ENCODE measurements around the gene MBD4. TPM values are rescaled to one million over a fixed set of nuclear protein-coding genes. Genes with fewer than 3 reads are reported as not detected.

MBD4 gene
- polyA plus RNA-seq, 1 donor (not counting 4 experiments of a cell fraction or from before 2014, with no cell fraction given) = 35.0 TPM

- no peak for FAIRE-seq
- TF ChIP-seq, protein P1, sequence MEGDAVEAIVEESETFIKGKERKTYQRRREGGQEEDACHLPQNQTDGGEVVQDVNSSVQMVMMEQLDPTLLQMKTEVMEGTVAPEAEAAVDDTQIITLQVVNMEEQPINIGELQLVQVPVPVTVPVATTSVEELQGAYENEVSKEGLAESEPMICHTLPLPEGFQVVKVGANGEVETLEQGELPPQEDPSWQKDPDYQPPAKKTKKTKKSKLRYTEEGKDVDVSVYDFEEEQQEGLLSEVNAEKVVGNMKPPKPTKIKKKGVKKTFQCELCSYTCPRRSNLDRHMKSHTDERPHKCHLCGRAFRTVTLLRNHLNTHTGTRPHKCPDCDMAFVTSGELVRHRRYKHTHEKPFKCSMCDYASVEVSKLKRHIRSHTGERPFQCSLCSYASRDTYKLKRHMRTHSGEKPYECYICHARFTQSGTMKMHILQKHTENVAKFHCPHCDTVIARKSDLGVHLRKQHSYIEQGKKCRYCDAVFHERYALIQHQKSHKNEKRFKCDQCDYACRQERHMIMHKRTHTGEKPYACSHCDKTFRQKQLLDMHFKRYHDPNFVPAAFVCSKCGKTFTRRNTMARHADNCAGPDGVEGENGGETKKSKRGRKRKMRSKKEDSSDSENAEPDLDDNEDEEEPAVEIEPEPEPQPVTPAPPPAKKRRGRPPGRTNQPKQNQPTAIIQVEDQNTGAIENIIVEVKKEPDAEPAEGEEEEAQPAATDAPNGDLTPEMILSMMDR (optimal IDR thresholded peaks at IDR 0.05 in 1 of 3, IDR thresholded peaks at IDR 0.05 in 1 of 3, conservative IDR thresholded peaks at IDR 0.05 in 1 of 3; ENCODE audit: extremely low read depth in 1 of 3, insufficient read depth in 2 of 3, low read length in 3 of 3) = no peak
- TF ChIP-seq EZH2 (IDR thresholded peaks at IDR 0.05; ENCODE audit: low read length) = no peak
- dilution Hi-C loops (cut with MboI; ENCODE audit: extremely low pct_ligation_motif_present, low sequenced_read_pairs) = no loop called here
- Histone ChIP-seq H2AFZ (ENCODE audit: control insufficient read depth, low read length) (no peak overlapping the region), H3K9me3 (ENCODE audit: control insufficient read depth, low read depth, low read length) (no peaks in the 10 kb centered on the region), H3K4me1 (ENCODE audit: control insufficient read depth, extremely low read depth, insufficient read depth, low read length) (peaks cover 22% of the 10 kb centered on the region), H3K4me3 (ENCODE audit: control insufficient read depth in 2 of 3, extremely low read depth in 1 of 3, insufficient read depth in 2 of 3, low read depth in 1 of 3, low read length in 3 of 3) (no peak overlapping the region), H3K27ac (ENCODE audit: control insufficient read depth, insufficient read depth, low read length) (no peak overlapping the region), H3K36me3 (ENCODE audit: control insufficient read depth in 2 of 2, extremely low read depth in 1 of 2, insufficient read depth in 2 of 2, low read length in 2 of 2) (peaks cover 17 to 36% of the 10 kb centered on the region in 2 experiments), H3K9me1 (ENCODE audit: control insufficient read depth, extremely low read depth, insufficient read depth, low read length) (no peaks in the 10 kb centered on the region), H3K9ac (ENCODE audit: control insufficient read depth, extremely low read depth, insufficient read depth, low read length) (no peak overlapping the region), H3K79me2 (ENCODE audit: control insufficient read depth, insufficient read depth, low read length) (peaks cover 20% of the 10 kb centered on the region), H4K20me1 (ENCODE audit: control insufficient read depth, extremely low read depth, insufficient read depth, low read length) (no peaks in the 10 kb centered on the region), H3K27me3 (ENCODE audit: control insufficient read depth, extremely low read depth, insufficient read depth, low read length) (no peaks in the 10 kb centered on the region), H3K4me2 (ENCODE audit: control insufficient read depth, extremely low read depth, insufficient read depth, low read depth, low read length) (peak overlapping the region; percentile 13)
- no peak for DNase-seq (ENCODE audit: low read depth, low spot score)
Measured at GRCh38 chr3:129435367-129435766, 4.4 kb downstream of the MBD4 start.

DNA sequence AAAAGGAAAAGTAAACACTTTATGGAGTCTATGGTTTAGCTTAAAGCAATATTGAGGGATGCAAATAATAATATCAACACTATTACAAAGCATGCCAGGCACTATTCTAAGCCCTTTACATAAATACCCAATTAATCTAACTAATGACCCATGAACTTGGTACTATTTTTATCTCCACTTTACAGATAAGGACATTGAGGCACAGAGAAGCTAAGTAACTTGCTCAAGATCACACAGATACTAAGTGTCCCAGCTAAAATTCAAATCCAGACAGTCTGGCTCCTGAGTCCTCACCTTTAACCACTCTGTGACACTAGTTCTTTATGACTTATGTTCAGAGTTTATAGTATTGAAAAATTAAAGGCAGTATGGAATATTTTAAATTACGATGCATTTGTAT lies 5.6 kb downstream of the MBD4 start:
- H3K4me1 ChIP-seq (ENCODE audit: control insufficient read depth, extremely low read depth, insufficient read depth, low read length) = peaks cover 23% of the 10 kb centered on the region
- no peak overlapping the region for H2AFZ ChIP-seq (ENCODE audit: control insufficient read depth, low read length)
- peaks cover 17 to 36% of the 10 kb centered on the region in 2 experiments for H3K36me3 ChIP-seq (ENCODE audit: control insufficient read depth in 2 of 2, extremely low read depth in 1 of 2, insufficient read depth in 2 of 2, low read length in 2 of 2)
- FAIRE-seq = no peak
- no peaks in the 10 kb centered on the region for H3K9me3 ChIP-seq (ENCODE audit: control insufficient read depth, low read depth, low read length)
- no peaks in the 10 kb centered on the region for H3K9me1 ChIP-seq (ENCODE audit: control insufficient read depth, extremely low read depth, insufficient read depth, low read length)
- H3K4me3 ChIP-seq (ENCODE audit: control insufficient read depth in 2 of 3, extremely low read depth in 1 of 3, insufficient read depth in 2 of 3, low read depth in 1 of 3, low read length in 3 of 3) = no peak overlapping the region
- H3K79me2 ChIP-seq (ENCODE audit: control insufficient read depth, insufficient read depth, low read length) = peaks cover 15% of the 10 kb centered on the region
- H3K27me3 ChIP-seq (ENCODE audit: control insufficient read depth, extremely low read depth, insufficient read depth, low read length) = no peaks in the 10 kb centered on the region
- no peak overlapping the region for H3K4me2 ChIP-seq (ENCODE audit: control insufficient read depth, extremely low read depth, insufficient read depth, low read depth, low read length)
- no peaks in the 10 kb centered on the region for H4K20me1 ChIP-seq (ENCODE audit: control insufficient read depth, extremely low read depth, insufficient read depth, low read length)
- H3K9ac ChIP-seq (ENCODE audit: control insufficient read depth, extremely low read depth, insufficient read depth, low read length) = no peak overlapping the region
- H3K27ac ChIP-seq (ENCODE audit: control insufficient read depth, insufficient read depth, low read length) = no peak overlapping the region
- no peak for DNase-seq (ENCODE audit: low read depth, low spot score)
- no peak for TF ChIP-seq EZH2 (IDR thresholded peaks at IDR 0.05; ENCODE audit: low read length)
- TF ChIP-seq, protein P1 (optimal IDR thresholded peaks at IDR 0.05 in 1 of 3, IDR thresholded peaks at IDR 0.05 in 1 of 3, conservative IDR thresholded peaks at IDR 0.05 in 1 of 3; ENCODE audit: extremely low read depth in 1 of 3, insufficient read depth in 2 of 3, low read length in 3 of 3) = no peak
- dilution Hi-C loops (cut with MboI; ENCODE audit: extremely low pct_ligation_motif_present, low sequenced_read_pairs) = no loop called here
